ENCODE data around the gene ITGA8. TPM values are rescaled to one million over a fixed set of nuclear protein-coding genes. Genes with fewer than 3 reads are reported as not detected.
"Not testable (repeated sequence)": the region's sequence is repeated elsewhere in the genome, so short reads cannot be mapped to it uniquely, and the experiment has no call there.

ITGA8 gene
- total RNA-seq, result not detected in 2 replicates
- not detected for polyA plus RNA-seq (2012)

GRCh38 chr10:15719899-15720634 is at the start of gene ITGA8:
ITGA8 (minus strand) TSS chr10:15719922; CDS start chr10:15719771, 151 bp downstream.
- no peak for DNase-seq (ENCODE audit: low read depth)

GRCh38 chr10:15764892-15765454 is 45.3 kb upstream of the ITGA8 start:
- no peak for DNase-seq (ENCODE audit: low read depth)

- DNase-seq (ENCODE audit: low read depth), result no peak
These were observed 43.3 kb upstream of the ITGA8 start for GRCh38 chr10:15763006-15763405.

GRCh38 chr10:15762239-15762638 is 42.5 kb upstream of the ITGA8 start:
- DNase-seq (ENCODE audit: low read depth), result not testable (repeated sequence)

- not testable (repeated sequence) for DNase-seq (ENCODE audit: low read depth)
These were observed 41.5 kb upstream of the ITGA8 start for GRCh38 chr10:15761224-15761623.

GRCh38 chr10:15760681-15761080 is 41.0 kb upstream of the ITGA8 start:
- no peak for DNase-seq (ENCODE audit: low read depth)

GRCh38 chr10:15759265-15759664 is 39.5 kb upstream of the ITGA8 start:
- no peak for DNase-seq (ENCODE audit: low read depth)

- DNase-seq (ENCODE audit: low read depth), result no peak
These were observed 38.9 kb upstream of the ITGA8 start for GRCh38 chr10:15758618-15759017.

GRCh38 chr10:15754937-15755336 is 35.2 kb upstream of the ITGA8 start:
- DNase-seq (ENCODE audit: low read depth), result no peak

- DNase-seq (ENCODE audit: low read depth), result no peak
These were observed 31.3 kb upstream of the ITGA8 start for GRCh38 chr10:15751046-15751445.

GRCh38 chr10:15748126-15748525 is 28.4 kb upstream of the ITGA8 start:
- peak; percentile 82 for DNase-seq (ENCODE audit: low read depth)

- DNase-seq (ENCODE audit: low read depth), result no peak
These were observed 27.9 kb upstream of the ITGA8 start for GRCh38 chr10:15747632-15748031.

- DNase-seq (ENCODE audit: low read depth), result peak; percentile 45
These were observed 26.0 kb upstream of the ITGA8 start for GRCh38 chr10:15745751-15746150.

GRCh38 chr10:15744217-15744865 is 24.6 kb upstream of the ITGA8 start:
- peak; percentile 59 for DNase-seq (ENCODE audit: low read depth)

- DNase-seq (ENCODE audit: low read depth), result peak; percentile 69
These were observed 23.7 kb upstream of the ITGA8 start for GRCh38 chr10:15743443-15743842.

GRCh38 chr10:15742836-15743235 is 23.1 kb upstream of the ITGA8 start:
- peak; percentile 91 for DNase-seq (ENCODE audit: low read depth)

- DNase-seq (ENCODE audit: low read depth), result no peak
These were observed 22.4 kb upstream of the ITGA8 start for GRCh38 chr10:15742102-15742501.

- DNase-seq (ENCODE audit: low read depth), result no peak
These were observed 21.9 kb upstream of the ITGA8 start for GRCh38 chr10:15741581-15741980.

- no peak for DNase-seq (ENCODE audit: low read depth)
These were observed 20.5 kb upstream of the ITGA8 start for GRCh38 chr10:15740261-15740660.

GRCh38 chr10:15739254-15739970 is 19.7 kb upstream of the ITGA8 start:
- DNase-seq (ENCODE audit: low read depth), result no peak

- DNase-seq (ENCODE audit: low read depth), result peak; percentile 73
These were observed 18.7 kb upstream of the ITGA8 start for GRCh38 chr10:15738270-15738925.
